Suppressor macrophage treated with lipopolysaccharide for 4 hours (primary cell): Measurements from ENCODE around the gene TCF7L2.
A peak's percentile ranks its signal among the peaks of the same experiment; 100 is the strongest.

Source experiments
- DNase-seq: peaks from one replicate; pipeline ENCODE4 v3.0.0-alpha.2; 2020

Gene TCF7L2

DNA sequence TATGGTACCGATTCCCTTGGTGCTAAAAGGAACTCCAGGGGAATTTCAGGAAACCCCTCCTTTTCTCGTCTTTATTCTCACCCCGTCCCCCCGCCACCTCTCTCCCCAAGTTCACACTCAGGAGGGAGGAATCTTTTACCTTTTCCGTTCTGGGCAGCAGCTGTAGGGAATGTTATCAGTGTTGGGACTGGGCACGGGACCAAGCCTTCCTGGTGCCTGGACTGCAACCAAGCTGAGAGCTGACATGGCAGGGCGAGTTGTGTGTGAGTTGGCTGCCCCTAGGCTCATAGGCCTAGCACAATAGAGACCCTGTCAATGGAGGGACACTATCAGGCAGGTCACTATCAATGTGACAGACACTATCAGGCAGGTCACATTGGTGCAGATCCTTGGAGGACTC lies 121.4 kb downstream of the TCF7L2 start:
- no peak for DNase-seq

DNA sequence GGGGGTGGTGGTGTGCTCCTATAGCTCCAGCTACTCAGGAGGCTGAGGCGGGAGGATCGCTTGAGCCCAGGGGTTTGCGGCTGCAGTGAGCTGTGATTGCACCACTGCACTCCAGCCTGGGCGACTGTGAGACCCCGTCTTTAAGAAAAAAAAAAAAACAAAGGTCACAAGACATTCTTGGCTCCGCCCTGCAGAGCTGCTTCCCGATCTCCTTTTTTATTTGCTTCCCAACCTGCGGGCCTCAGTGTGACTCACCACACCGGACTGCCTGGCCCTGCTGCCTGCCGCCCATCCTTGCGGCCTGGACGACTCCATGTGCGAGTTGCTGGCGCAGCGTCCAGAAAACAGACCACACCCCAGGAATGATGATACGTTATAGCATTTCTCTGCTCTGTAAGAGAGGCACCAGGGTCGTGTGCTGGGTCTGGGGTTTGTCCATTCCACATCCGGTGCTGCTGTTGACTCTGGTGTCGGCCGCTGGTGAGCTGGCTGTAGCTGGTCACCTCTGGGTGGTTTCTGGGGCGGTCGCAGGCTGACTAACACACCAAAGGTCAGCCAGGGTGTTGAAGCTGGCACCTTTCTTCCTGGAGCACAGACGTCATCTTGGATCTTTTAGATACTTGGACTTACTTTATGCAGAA lies 123.6 kb downstream of the TCF7L2 start:
- DNase-seq: no peak

DNA sequence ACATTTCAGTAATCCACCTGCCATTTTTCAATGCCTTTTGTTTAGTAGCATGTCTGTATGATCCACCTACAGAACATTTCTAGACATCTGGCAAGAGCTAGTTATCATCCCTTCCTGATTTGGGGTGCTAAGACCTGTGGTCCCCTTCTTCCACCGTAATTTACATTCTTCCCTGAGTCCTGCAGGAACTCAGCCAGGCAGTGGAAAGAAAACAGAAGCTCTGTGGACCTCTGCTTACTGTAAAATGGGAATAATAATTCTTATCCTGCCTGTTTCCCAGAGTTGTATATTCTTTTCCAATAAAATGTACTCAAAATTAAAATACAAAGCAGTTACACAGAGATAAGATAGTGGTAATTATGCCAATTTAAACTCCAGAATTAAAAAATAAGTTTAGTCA lies 126.9 kb downstream of the TCF7L2 start:
- DNase-seq: no peak

DNA sequence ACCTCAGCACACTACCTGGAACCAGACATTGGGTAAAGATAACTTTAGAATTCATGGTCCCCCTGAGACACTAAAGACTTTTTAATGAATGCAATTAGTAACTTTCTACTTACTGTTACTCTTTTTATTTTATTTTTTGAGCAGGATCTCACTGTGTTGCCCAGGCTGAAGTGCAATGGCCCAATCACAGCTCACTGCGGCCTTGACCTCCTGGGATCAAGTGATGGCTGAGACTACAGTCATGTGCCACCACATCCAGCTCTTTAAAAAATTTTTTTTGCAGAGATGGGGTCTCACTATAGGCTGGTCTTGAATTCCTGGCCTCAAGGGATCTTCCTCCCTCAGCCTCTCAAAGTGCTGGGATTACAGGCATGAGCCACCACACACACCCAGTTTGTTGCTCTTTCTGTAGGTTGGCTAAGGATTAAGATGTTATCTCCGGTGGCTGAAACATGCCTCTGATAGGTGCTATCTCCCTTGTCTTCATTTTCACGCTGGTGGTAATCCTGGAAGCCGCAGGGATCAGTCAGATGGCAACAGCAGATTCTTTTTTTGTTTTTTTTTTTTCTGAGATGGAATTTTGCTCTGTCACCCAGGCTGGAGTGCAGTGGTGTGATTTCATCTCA lies 128.3 kb downstream of the TCF7L2 start:
- DNase-seq: no peak

DNA sequence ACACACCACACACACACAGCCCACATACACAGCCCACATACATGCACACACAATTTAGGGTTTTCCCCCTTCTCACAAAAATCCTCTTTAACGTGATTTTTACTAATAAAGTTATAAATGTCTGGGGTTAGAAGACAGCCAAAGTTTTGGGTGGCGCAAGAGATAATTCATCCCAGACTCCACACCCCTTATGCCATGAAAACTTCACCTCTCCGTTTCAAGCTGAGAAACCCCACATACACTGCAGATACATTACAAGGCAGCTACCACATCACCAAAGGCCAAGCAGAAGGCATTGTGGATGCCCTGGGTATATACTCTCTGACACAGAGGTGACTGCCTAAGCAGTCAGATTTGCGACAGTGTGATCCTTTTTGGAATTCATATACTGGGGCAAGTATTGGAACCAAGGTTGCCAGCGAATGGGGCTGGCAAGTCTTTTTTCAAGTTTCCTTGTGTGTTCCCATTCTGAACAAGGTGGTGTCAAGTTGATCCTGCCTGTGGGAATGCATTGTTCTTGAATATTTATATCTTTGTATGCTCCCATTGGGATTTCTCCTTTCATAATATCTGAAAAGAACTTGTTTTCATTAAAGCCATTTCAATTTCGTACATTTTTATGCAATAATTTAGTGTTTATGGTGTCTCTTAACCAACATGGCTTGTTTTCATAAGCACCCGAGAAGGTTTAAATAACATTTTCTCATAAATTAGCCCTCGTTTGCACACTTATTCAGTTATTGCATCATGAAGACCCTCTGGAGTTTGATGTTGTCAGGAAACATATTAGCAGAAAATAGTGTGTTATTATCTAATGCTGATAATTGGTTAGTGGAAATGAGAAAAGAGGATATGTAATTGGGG lies 130.2 kb downstream of the TCF7L2 start:
- no peak for DNase-seq

DNA sequence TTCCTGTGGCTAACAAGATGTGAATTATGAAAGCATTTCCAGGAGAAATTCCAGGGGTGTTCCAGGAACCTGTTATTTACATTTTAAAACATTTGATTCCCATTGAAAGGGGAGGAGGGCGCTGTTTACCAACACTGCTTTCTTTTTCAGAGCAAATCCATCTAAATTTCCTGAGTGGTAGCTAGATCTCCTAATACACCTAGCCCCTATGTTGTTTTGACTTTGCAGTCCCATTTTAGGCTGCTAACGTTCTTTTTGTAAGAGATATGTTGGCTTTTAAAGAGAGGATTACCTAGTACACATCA lies 130.8 kb downstream of the TCF7L2 start:
- no peak for DNase-seq

DNA sequence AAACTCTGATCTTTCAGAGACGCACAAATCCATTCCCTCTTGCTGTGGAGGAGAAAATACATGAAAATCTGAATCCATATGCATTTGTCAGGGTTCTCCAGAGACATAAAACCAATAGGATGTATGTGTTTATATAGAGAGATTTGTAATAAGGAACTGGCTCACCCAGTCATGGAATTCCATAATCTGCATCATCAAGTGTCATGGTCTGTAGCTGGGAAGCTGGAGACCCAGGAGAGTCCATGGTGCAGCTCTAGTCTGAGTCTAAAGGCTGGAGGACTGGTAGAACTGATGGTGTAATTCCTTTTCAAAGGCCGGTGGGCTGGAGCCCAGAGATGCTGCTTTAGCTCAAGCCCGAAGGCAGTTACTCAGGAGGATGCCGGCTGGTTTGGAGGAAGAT lies 134.0 kb downstream of the TCF7L2 start:
- no peak for DNase-seq

DNA sequence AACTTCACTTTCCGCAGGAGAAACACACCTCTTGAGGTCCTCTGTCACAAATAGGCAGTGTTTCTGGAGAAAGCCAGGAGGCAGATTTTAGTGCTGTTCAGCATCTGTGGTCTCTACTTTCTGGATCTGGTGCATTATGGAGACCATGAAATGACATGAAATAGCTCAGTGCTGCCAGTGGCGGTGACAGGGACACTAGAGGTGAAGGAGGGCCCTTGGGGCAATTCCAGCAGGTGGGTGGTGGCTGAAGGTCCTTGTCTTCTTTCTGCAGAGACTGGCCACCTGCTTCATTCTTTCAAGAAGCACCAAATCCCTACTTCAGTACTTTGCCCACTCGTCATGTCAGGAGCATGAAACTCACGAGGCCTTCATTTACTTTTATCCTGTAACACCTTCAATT lies 135.7 kb downstream of the TCF7L2 start:
- no peak for DNase-seq

DNA sequence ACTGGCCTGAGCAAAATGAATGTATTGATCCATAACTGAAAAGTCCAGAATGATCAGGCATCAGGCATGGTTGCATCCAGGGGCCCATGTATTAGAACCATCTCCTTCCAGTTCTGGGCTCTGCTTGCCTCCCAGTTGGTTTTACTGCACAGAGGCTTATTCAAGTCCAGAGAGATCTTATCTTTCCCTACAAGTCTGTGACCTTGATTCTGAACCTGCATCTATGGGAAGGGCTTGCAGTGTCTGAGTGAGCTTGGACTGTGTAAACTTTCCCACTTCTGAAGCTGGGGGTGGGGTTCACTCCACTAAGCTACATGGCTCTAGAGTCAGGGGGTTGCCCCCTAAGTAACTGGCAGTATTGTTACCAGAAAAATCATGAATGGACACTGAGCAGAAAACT lies 136.2 kb downstream of the TCF7L2 start:
- no peak for DNase-seq

DNA sequence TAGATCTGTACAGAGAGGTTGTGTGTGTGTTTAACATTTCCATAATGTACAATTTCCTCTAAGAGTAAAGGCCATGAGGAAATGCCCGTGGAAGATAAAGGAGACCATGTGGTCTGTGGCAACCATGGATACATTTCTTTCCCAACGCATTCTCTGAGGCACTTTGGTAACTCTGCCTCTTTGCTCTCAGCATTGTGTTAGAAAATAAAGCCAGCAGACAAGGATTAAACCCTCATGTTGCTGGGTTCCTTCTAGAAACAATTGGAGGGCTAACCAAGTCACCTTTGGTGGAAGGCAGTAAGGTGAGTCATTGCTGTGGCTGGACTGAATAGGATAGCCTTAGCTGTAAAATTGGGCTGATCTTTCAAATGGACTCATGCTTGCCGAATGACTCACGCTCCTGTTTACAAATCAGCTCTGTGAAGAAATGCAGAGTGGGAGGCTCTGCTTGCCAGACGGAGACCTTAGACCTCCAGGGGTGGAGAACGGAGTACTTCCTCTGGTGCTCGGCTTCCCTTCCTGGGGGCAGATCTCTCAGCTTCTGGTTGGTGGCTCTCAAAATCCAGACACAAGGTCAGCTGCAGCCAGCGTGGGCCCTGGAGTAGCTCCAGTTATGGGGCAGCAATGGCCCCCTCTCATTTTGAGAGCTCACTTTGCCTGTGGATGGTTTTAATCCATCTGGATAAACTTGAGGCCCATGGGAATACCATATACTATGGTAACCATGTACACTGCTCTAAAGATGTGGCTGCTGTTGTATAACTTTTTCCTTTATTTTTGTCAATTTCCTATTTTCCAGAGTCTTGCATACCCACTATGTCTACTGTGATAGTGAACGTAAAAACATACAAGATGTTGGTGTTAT lies 137.3 kb downstream of the TCF7L2 start:
- DNase-seq: peak; percentile 93

DNA sequence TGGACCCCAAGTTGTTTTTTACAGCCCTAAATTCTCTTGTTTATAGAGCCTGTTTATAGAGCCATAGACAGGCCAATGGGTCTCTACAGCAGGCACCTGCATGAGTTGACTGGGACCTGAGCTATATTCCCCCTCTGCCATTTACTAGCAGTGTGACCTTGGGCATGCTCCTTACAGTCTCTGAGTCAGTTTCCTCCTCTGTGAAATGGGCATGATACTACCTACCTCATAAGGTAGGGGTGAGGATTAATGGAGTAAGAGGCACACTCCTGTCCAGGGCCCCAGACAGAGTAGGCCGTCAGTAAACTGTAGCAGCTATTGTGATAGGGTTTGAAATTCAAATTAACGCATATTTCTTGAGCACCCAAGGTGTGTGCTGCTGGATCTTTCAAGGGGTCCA lies 138.1 kb downstream of the TCF7L2 start:
- no peak for DNase-seq

DNA sequence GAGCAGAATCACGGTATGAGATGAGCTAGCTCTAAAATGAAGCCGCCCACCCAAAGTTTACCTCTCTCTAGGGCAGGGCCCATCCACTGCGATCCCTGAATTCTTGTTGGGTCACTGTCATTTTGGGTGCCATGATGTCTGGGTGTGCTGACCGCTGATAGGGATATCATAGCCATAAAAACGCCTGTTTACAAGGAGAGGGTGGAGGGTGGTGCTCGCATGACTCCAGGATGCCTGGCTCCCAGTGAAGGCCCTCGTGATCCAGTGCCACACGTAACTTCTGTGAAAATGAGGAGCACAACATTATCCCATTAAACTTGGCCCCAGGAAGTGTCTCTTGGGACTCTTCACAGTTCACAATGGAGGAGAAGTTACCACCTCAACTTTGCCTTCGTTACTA lies 139.5 kb downstream of the TCF7L2 start:
- no peak for DNase-seq

DNA sequence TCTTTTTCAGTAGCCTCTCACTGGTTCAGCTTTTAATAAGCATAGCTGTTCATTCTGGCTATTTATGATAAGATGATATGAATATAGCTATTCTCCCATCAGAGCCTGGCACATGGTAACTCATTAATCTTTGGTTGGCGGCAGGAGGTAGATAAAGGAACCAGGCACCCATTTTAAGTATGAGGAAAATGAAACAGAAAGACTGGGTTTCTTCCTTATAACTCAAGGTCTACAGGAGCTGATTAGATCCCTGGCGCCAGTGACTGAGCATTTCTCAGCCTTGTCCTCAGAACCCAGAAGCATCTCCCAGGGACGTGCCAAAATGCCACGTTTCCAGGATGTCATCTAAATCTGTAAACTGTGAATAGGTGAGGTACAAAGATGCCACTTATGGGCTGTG lies 141.9 kb downstream of the TCF7L2 start:
- peak; percentile 23 for DNase-seq

DNA sequence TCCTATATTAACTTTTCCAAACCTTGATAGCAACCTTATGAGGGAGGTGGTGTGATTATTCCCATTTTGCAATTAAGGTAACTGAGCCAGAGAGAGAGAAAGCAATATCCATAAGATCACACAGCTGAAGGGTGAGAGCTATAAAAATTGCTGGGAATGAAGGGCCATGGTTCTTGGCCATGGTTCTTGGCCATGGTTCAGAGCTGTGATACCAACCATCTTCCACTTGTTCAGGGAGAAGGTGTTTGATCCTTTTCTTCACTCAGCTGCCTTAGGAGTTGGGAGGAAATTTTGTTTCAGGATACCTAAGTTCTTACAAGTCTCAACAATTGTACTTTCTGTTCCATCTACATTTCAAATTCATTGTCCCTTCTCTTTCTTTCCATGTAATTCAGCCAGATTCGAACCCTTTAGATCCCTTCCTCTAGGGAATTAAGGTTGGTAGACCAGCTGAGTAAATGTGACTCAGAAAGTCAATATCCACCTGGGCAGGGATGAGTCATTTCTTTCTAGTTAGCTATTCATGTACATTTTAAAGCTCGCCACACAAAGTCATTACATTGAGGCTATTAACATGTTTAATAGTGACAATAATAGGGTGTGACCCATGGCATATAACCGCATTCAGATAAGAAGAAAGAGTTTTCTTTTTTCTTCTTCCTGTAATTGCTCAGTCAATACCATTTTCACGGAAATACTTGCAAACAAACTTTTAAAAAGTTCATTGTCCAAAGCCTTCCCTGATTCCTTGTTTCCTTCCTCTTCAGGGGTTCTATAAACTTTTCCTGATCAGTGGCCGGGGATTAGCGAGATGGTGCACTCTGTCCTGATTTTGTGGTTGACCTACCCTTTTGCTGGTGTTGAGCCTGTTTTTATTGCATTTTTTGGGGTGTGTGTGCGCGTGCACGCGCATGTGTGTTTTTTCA lies 143.4 kb downstream of the TCF7L2 start:
- no peak for DNase-seq

DNA sequence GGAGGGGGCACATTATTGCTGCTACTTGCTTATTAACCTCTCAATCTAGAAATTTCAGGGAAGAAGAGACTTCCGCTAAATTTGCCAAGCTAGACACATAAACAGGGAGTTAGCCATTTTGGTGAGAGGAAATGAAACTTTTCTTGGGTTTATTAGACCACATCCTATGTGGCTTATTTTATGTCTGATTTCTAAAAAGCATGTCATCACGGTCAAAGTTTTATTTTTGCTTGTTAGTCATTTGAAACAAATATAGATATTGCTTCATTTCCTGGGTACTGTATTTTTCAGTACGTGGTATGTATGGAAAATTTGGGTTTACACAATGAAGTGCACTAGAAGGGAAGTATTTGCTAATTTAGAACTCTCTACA lies 144.1 kb downstream of the TCF7L2 start:
- peak; percentile 94 for DNase-seq

DNA sequence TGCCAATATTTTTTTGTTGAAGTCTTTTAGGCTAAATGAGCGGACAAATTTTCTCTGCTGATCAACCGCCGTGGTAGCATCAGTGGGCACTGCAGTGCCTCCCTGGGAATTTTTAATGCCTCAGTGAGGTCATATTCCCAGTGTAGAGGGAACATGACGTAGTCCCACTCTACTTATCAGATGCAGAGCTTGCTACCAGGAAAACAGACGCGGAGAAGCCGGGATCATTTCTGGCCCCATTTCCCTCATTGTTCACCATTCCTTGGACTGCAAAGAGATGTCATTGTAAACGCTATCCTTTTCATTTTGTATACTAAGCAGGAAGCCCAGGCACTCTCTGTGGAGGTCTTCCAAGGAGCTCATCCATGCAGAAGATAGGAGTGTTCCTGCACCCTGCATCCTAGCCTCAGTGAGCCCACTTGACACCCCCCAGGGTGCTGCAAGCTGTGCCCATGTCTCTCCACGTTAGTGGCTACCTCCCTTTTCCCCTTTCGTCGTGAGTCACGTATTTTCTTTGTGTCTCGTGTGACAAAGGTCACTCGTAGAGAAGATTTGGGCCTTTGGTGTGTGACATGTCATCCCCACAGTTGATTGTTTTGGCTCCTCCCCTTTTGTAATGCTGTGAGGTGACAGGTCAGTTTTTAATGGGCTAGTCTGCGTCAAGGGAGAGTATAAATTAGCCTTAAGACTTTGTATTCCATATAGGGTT lies 145.5 kb downstream of the TCF7L2 start:
- DNase-seq: no peak

DNA sequence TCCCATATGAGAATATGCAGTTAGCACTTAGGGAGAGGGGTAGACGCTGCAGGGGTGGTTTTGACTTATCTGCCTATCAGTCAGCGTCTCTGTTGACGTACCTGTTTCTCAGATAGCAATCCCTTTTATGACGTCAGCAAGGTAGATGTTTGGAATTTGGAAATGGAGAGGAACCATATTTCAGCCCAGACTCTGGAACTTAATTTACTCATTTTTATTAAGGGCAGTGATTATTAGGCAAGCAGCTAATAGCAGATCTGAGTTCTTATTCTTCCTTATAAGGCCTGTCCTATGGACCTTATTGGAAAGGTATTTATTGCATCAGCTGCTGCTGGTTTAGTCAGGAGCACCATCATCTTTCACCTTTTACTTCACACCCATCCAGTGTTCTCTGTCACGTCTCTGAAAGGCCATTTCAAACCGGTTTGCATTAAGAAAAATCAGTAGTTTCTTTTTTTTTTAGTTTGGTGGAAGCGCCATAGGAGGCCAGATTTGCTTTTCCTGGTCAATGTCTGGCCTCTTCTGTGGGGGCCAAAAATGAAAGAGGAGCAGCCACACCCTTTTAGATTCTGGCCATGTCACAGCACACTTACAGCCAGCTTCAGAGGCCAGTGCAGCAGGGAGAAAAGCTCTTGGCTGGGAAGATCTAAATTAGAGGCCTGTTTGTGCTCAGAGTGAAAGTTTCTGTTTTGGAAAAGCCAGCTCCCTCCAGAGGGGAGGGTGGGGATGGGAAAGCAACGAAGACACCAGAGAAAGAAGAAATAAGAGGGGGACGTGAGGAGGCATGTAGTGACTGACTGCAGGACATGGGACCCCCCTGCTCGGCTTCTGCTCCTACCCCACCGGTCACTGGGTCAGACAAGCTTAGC lies 146.3 kb downstream of the TCF7L2 start:
- DNase-seq: no peak

DNA sequence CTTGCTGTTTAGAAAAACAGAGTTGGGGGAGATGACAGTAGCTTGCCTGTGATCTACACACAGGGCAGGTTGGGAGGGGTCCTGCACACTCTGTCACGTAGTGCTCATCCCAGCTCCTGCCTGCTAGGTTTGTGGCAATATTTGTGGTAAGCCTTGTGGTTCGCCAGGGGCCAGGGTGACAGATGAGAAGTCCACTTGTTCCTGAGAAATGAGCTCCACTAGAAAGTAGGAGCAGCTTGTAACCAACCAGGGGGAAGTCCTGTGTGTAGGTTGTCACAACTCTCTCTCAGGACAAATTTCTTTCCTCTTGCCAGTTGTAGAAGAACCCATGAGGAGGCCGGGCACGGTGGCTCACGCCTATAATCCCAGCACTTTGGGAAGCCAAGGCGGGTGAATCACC lies 147.0 kb downstream of the TCF7L2 start:
- DNase-seq: peak; percentile 37

DNA sequence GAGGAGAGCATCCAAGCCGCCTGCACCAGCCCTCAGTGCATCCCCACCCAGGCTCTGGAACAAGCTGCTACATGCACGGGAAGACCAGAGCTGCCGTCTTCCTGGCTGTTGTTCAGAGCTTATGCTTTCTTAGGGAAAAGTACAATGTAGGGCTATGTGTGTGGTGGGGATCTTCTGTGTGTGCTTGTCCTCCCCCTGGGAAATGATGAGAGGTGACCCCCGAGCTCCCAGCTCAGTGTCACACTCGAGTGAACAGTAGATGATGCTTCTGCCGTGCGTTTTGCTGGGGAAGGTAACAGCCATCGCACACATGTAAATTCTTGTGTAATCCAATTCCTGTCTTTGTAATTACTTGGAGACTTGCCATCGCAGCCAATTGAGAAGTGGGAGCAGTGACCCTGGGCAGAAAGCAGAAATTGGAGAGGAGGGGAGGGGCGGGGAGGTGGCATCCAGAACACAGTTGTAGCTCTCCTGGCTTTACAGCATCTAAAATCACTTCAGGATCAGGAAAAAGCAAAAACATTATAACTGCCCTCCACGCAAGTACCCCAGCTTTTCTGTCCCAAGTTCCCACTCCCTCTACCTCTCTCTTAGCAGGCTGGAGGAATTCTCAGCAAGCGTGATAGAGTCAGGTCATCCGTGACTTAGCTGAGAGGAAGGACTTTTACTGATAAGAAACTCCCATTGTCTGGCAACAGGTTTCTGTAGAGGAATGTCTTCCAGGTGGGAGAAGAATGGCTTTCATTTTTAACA lies 149.6 kb downstream of the TCF7L2 start:
- peak; percentile 29 for DNase-seq

DNA sequence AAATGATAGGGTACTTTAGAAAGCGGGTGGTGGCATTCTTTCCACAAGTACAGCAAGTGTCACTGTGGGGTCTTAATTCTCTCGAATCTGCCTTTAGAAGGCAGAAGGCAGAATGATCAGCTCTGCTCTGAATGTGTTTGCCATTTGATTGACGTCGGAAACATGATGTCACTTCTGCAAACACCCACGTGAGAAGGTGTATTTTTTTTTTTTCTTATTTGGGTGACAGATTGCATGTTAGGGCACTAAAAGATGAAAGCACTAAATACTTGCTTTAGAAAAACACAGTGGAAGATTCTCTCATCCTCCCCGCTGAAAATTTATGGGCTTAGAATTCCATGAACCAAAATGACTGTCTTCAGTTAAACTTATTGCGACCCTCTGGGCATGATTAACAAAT lies 150.2 kb downstream of the TCF7L2 start:
- DNase-seq: no peak
